Psoas muscle (tissue), 8 donors: ENCODE results near the gene DOCK6. TPM values are rescaled to one million over a fixed set of nuclear protein-coding genes. Genes with fewer than 3 reads are reported as not detected.

Source experiments
- ATAC-seq, 4 donors: fragments of 200-7000 bp; cut with Tn5 transposase; one replicate each; pipeline ENCODE4 v1.9.1; 2020; ENCODE audit warnings: moderate library complexity in 3 of 4, mild to moderate bottlenecking in 2 of 4
- DNase-seq, 2 donors: peaks; one replicate each; pipeline ENCODE4 v3.0.0-alpha.2; 2020
- H3K27ac ChIP-seq: fragments of 200-600 bp; one replicate; pipeline ENCODE4 v1.8.0; 2022
- H3K27me3 ChIP-seq, 3 donors: fragments of 200-600 bp in 1 of 3; one replicate each; pipeline versions ENCODE4 v1.6.1 to v1.8.0; 2013 to 2022; ENCODE audit warnings: low read length in 2 of 3, mild to moderate bottlenecking in 2 of 3, moderate library complexity in 1 of 3; ENCODE audit not compliant: insufficient read depth in 3 of 3
- H3K36me3 ChIP-seq, 2 donors: fragments of 200-600 bp in 1 of 2; one replicate each; pipeline versions ENCODE4 v1.6.1 to v1.8.0; 2013 to 2022; ENCODE audit warnings: low read depth in 1 of 2, mild to moderate bottlenecking in 1 of 2, moderate library complexity in 1 of 2; ENCODE audit not compliant: insufficient read depth in 1 of 2
- H3K4me1 ChIP-seq: fragments of 200-600 bp; one replicate; pipeline ENCODE4 v1.8.0; 2022
- H3K4me3 ChIP-seq: fragments of 200-600 bp; one replicate; pipeline ENCODE4 v1.8.0; 2022; ENCODE audit warnings: mild to moderate bottlenecking
- H3K9me3 ChIP-seq: fragments of 200-600 bp; one replicate; pipeline ENCODE4 v1.8.0; 2022
- CTCF ChIP-seq: fragments of 200-600 bp; IDR thresholded peaks from one replicate; pipeline ENCODE4 v1.8.0; 2022; ENCODE audit warnings: antibody characterized with exemption
- WGBS, 3 donors: extraction: QIAGEN DNeasy Blood & Tissue Kit; methylation state at CpG; one replicate each; pipeline versions ENCODE4 v1.1.6 to v1.1.7; 2013; 5-methylcytosine and 5-hydroxymethylcytosine counted together
- intact Hi-C, 2 donors: fragments of 100-400 bp; cut with DNase I; formaldehyde crosslinking; loops; one replicate each; pipeline versions ENCODE4 v1.11.0 to v1.14.2; 2022
- polyA plus RNA-seq, 3 donors: library from polyadenylated mRNA; stranded (reverse); fragments of 200-250 nt; gene quantifications; one replicate each; pipeline ENCODE4 v1.2.3, GENCODE V29; 2013
- total RNA-seq, 4 donors: library from RNA; stranded (reverse); fragmentation: NEBNext Ultra II Directional in 2 of 4; extraction: Animal tissue kit (Norgen Biotek cat#: 25700) in 2 of 4; gene quantifications; one replicate each; pipeline versions ENCODE4 v1.2.1 to v1.2.4, GENCODE V29; 2021 to 2023
- donor health status: healthy with polysubstance abuse.
- donor health status: DM: no; HTN: no; CAD: no; lungs with moderate emphysema.
- donor health status: Bipolar disorder and iron deficiency.
- donor health status: healthy.
- donor health status: DM: yes; HTN: yes; CAD: no.
- donor health status: DM: no; HTN: no; CAD: no.
- donor health status: DM: no; HTN: no; CAD: no.
- donor health status: DM: yes; HTN: yes; CAD: no.

DOCK6 gene
- total and polyA plus RNA-seq, 7 donors: 8.7 to 27.1 (median 15.3) TPM

- peaks cover 6% of the 10 kb centered on the region for H3K4me1 ChIP-seq
- no peak overlapping the region for H3K27ac ChIP-seq
- no peaks in the 10 kb centered on the region for H3K27me3 ChIP-seq
- no peak overlapping the region for H3K4me3 ChIP-seq
- H3K9me3 ChIP-seq: no peaks in the 10 kb centered on the region
- DNase-seq (peak in 1 of 2 donors; percentile 41), ATAC-seq (peak in 2 of 4 donors; percentile 29 to 33)
- H3K36me3 ChIP-seq: peaks cover 0 to 96% of the 10 kb centered on the region in 2 donors
- no peak for TF ChIP-seq CTCF
- intact Hi-C loops: no loop called here
- 68 to 72% (median 69%) methylated on average over 31 of the region's 31 CpGs for WGBS, 3 donors
Measured at GRCh38 chr19:11169896-11170678, 92.2 kb downstream of the DOCK6 start.

- ATAC-seq: peak; percentile 12 to 62 (median 50)
- H3K36me3 ChIP-seq: peaks cover 0 to 87% of the 10 kb centered on the region in 2 donors
Measured at GRCh38 chr19:11168568-11168967, 93.8 kb downstream of the DOCK6 start.

GRCh38 chr19:11166281-11167142 is 95.8 kb downstream of the DOCK6 start:
- Histone ChIP-seq H3K27ac (peak overlapping the region; percentile 41), H3K36me3 (peaks cover 0 to 70% of the 10 kb centered on the region in 2 donors), H3K27me3 (no peaks in the 10 kb centered on the region), H3K9me3 (no peaks in the 10 kb centered on the region), H3K4me1 (peaks cover 12% of the 10 kb centered on the region), H3K4me3 (no peak overlapping the region)
- WGBS, 3 donors: 70 to 74% (median 71%) methylated on average over 26 of the region's 26 CpGs
- peak; percentile 40 to 57 for DNase-seq
- TF ChIP-seq CTCF: no peak
- peak in 1 of 4 donors; percentile 27 for ATAC-seq
- intact Hi-C loops: no loop called here

More at GRCh38 chr19:11168568-11168967, 93.8 kb downstream of the DOCK6 start:
- intact Hi-C loops: no loop called here
- 74 to 89% (median 79%) methylated on average over 7 of the region's 7 CpGs for WGBS, 3 donors
- Histone ChIP-seq H3K27me3 (no peaks in the 10 kb centered on the region), H3K4me1 (peaks cover 12% of the 10 kb centered on the region), H3K27ac (no peak overlapping the region), H3K4me3 (no peak overlapping the region), H3K9me3 (no peaks in the 10 kb centered on the region)
- no peak for DNase-seq
- TF ChIP-seq CTCF: no peak

GRCh38 chr19:11165486-11166030 is 96.8 kb downstream of the DOCK6 start:
- Histone ChIP-seq H3K27me3 (no peaks in the 10 kb centered on the region), H3K27ac (peak overlapping the region; percentile 71), H3K4me3 (peak overlapping the region; percentile 15), H3K4me1 (peaks cover 12% of the 10 kb centered on the region), H3K9me3 (peaks cover 3% of the 10 kb centered on the region), H3K36me3 (peaks cover 0 to 60% of the 10 kb centered on the region in 2 donors)
- intact Hi-C loops: no loop called here
- no peak for DNase-seq
- ATAC-seq: peak in 1 of 4 donors; percentile 5
- 74 to 87% (median 76%) methylated on average over 13 of the region's 13 CpGs for WGBS, 3 donors
- no peak for TF ChIP-seq CTCF
